ENCODE measurements around the gene NELFE. TPM values are rescaled to one million over a fixed set of nuclear protein-coding genes. Genes with fewer than 3 reads are reported as not detected.

Gene NELFE
- total RNA-seq, 1 experiment from 2014 or later, result 73.8 TPM

DNA sequence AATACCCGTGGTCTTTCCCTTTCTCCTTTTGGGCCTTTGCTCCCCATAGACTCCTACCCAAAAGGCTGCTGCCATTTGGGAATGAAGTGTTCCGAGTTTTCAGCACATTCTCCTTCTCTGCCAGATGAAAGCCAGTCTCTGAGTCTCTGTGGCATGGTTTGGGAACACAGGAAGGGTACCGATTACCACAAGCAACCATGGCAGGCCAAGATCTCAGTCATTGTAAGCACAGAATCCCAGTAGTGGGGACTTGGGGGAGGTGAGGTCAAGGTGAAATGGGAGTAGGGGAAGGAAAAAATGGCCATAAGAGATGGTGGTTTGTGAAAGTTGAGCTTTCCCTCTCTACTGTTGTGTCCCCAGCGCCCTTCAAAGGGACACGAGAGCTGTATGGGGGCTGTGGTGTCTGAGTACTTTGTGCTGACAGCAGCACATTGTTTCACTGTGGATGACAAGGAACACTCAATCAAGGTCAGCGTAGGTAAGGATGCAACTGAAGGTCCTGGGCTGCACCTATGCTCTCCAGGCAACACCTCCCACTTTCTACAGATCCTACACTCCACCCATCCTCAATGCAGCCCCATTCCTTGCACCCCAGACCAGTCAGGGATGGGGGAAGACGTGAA is 8.7 kb downstream of the NELFE start (continued):
- TF ChIP-seq, protein P1, sequence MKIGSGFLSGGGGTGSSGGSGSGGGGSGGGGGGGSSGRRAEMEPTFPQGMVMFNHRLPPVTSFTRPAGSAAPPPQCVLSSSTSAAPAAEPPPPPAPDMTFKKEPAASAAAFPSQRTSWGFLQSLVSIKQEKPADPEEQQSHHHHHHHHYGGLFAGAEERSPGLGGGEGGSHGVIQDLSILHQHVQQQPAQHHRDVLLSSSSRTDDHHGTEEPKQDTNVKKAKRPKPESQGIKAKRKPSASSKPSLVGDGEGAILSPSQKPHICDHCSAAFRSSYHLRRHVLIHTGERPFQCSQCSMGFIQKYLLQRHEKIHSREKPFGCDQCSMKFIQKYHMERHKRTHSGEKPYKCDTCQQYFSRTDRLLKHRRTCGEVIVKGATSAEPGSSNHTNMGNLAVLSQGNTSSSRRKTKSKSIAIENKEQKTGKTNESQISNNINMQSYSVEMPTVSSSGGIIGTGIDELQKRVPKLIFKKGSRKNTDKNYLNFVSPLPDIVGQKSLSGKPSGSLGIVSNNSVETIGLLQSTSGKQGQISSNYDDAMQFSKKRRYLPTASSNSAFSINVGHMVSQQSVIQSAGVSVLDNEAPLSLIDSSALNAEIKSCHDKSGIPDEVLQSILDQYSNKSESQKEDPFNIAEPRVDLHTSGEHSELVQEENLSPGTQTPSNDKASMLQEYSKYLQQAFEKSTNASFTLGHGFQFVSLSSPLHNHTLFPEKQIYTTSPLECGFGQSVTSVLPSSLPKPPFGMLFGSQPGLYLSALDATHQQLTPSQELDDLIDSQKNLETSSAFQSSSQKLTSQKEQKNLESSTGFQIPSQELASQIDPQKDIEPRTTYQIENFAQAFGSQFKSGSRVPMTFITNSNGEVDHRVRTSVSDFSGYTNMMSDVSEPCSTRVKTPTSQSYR (CRISPR knock-in tag; IDR thresholded peaks at IDR 0.05), result no peak
- no peak for TF ChIP-seq TEAD1 (CRISPR knock-in tag; IDR thresholded peaks at IDR 0.05)

DNA sequence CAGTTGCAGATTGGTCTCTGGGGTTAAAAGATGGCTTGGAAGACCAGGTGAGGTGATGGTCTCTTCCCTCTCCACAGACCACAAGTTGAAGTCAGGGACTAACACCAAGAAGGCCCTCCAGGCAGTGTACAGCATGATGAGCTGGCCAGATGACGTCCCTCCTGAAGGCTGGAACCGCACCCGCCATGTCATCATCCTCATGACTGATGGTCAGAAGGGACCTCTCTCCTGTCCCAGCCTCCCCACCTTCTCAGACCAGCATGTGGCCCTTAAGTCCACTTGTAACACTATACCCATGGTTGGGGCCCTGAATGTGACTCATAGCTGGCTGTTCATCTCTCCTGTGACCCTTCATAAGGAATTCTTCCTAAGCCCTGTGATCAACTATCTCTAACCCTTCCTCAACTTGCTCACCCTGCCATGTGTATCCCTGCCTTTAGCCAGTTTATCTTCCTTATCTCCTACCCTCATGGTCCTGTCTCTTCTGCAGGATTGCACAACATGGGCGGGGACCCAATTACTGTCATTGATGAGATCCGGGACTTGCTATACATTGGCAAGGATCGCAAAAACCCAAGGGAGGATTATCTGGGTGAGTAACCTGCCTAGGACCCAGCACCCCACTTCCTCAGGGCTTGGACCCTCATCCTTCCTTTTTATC is 9.9 kb downstream of the NELFE start:
- Mint-ChIP-seq H3K9me3 (no peaks in the 10 kb centered on the region), H3K27ac (no peak overlapping the region), H3K36me3 (peaks cover 21% of the 10 kb centered on the region), H3K27me3 (ENCODE audit: low read depth) (peaks cover 45% of the 10 kb centered on the region), H3K4me3 (no peak overlapping the region), H3K4me1 (peaks cover 4% of the 10 kb centered on the region; the same call in 1 of the 2 replicates)
- ATAC-seq, result no peak
- CTCF ChIA-PET, result no interaction called here
- no peak for DNase-seq (ENCODE audit: low spot score)
- POLR2A ChIA-PET, result interaction anchor here (1.1 kb wide), 1 partner anchor 179 kb away, joined by 4 read pairs; no protein-coding TSS in a partner anchor
- TF ChIP-seq, protein P2, sequence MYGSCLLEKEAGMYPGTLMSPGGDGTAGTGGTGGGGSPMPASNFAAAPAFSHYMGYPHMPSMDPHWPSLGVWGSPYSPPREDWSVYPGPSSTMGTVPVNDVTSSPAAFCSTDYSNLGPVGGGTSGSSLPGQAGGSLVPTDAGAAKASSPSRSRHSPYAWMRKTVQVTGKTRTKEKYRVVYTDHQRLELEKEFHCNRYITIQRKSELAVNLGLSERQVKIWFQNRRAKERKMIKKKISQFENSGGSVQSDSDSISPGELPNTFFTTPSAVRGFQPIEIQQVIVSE (CRISPR knock-in tag; IDR thresholded peaks at IDR 0.05; ENCODE audit: borderline replicate concordance), result no peak
- TF ChIP-seq TP53 (CRISPR knock-in tag; IDR thresholded peaks at IDR 0.05) (no peak), IRF2 (CRISPR knock-in tag; IDR thresholded peaks at IDR 0.05; ENCODE audit: borderline replicate concordance, low read depth) (no peak), NFE2L1 (CRISPR knock-in tag; IDR thresholded peaks at IDR 0.05) (no peak), ZNF138 (CRISPR knock-in tag; conservative IDR thresholded peaks at IDR 0.05) (no peak), JUN (CRISPR knock-in tag; IDR thresholded peaks at IDR 0.05) (no peak), ETV6 (CRISPR knock-in tag; IDR thresholded peaks at IDR 0.05) (no peak), HMGA2 (CRISPR knock-in tag; IDR thresholded peaks at IDR 0.05) (no peak), JAZF1 (CRISPR knock-in tag; IDR thresholded peaks at IDR 0.05) (no peak), CBFB (CRISPR knock-in tag; IDR thresholded peaks at IDR 0.05; ENCODE audit: low read depth) (no peak)
- TF ChIP-seq, protein P3, sequence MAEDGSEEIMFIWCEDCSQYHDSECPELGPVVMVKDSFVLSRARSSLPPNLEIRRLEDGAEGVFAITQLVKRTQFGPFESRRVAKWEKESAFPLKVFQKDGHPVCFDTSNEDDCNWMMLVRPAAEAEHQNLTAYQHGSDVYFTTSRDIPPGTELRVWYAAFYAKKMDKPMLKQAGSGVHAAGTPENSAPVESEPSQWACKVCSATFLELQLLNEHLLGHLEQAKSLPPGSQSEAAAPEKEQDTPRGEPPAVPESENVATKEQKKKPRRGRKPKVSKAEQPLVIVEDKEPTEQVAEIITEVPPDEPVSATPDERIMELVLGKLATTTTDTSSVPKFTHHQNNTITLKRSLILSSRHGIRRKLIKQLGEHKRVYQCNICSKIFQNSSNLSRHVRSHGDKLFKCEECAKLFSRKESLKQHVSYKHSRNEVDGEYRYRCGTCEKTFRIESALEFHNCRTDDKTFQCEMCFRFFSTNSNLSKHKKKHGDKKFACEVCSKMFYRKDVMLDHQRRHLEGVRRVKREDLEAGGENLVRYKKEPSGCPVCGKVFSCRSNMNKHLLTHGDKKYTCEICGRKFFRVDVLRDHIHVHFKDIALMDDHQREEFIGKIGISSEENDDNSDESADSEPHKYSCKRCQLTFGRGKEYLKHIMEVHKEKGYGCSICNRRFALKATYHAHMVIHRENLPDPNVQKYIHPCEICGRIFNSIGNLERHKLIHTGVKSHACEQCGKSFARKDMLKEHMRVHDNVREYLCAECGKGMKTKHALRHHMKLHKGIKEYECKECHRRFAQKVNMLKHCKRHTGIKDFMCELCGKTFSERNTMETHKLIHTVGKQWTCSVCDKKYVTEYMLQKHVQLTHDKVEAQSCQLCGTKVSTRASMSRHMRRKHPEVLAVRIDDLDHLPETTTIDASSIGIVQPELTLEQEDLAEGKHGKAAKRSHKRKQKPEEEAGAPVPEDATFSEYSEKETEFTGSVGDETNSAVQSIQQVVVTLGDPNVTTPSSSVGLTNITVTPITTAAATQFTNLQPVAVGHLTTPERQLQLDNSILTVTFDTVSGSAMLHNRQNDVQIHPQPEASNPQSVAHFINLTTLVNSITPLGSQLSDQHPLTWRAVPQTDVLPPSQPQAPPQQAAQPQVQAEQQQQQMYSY (CRISPR knock-in tag; IDR thresholded peaks at IDR 0.05), result no peak
- TF ChIP-seq, protein P4, sequence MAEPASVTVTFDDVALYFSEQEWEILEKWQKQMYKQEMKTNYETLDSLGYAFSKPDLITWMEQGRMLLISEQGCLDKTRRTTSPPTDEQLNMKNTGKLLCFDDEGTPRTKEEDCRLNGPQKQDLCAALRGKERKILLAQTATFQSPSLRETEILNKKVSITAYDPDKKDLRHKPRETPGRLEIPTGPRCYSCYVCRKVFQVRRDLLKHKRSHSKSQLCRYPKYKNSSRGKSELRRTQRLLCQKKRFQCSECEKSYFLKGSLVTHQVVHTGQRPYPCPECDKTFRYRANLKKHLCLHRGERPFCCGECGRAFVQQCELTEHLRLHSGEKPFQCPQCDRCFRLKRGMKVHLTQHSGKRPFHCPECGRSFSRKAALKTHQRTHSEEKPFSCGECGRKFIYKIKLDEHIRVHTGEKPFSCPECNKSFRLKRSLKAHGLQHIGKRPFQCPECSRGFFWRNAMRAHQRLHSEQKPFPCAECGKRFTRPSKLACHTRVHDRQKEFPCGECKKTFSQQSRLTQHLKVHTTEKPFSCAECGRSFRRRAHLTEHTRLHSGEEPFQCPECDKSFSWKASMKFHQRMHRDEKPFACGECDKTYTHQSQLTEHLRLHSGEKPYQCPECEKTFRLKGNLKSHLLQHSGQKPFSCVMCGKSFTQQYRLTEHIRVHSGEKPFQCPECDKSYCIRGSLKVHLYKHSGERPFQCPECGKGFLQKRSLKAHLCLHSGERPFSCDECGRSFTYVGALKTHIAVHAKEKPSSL (CRISPR knock-in tag; conservative IDR thresholded peaks at IDR 0.05), result no peak
- TF ChIP-seq, protein P5, sequence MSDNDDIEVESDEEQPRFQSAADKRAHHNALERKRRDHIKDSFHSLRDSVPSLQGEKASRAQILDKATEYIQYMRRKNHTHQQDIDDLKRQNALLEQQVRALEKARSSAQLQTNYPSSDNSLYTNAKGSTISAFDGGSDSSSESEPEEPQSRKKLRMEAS (CRISPR knock-in tag; IDR thresholded peaks at IDR 0.05), result no peak
- TF ChIP-seq, protein P6, sequence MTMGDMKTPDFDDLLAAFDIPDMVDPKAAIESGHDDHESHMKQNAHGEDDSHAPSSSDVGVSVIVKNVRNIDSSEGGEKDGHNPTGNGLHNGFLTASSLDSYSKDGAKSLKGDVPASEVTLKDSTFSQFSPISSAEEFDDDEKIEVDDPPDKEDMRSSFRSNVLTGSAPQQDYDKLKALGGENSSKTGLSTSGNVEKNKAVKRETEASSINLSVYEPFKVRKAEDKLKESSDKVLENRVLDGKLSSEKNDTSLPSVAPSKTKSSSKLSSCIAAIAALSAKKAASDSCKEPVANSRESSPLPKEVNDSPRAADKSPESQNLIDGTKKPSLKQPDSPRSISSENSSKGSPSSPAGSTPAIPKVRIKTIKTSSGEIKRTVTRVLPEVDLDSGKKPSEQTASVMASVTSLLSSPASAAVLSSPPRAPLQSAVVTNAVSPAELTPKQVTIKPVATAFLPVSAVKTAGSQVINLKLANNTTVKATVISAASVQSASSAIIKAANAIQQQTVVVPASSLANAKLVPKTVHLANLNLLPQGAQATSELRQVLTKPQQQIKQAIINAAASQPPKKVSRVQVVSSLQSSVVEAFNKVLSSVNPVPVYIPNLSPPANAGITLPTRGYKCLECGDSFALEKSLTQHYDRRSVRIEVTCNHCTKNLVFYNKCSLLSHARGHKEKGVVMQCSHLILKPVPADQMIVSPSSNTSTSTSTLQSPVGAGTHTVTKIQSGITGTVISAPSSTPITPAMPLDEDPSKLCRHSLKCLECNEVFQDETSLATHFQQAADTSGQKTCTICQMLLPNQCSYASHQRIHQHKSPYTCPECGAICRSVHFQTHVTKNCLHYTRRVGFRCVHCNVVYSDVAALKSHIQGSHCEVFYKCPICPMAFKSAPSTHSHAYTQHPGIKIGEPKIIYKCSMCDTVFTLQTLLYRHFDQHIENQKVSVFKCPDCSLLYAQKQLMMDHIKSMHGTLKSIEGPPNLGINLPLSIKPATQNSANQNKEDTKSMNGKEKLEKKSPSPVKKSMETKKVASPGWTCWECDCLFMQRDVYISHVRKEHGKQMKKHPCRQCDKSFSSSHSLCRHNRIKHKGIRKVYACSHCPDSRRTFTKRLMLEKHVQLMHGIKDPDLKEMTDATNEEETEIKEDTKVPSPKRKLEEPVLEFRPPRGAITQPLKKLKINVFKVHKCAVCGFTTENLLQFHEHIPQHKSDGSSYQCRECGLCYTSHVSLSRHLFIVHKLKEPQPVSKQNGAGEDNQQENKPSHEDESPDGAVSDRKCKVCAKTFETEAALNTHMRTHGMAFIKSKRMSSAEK (CRISPR knock-in tag; IDR thresholded peaks at IDR 0.05; ENCODE audit: borderline replicate concordance), result no peak
- TF ChIP-seq, protein P7, sequence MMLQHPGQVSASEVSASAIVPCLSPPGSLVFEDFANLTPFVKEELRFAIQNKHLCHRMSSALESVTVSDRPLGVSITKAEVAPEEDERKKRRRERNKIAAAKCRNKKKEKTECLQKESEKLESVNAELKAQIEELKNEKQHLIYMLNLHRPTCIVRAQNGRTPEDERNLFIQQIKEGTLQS (CRISPR knock-in tag; conservative IDR thresholded peaks at IDR 0.05), result no peak
- TF ChIP-seq, protein P8, sequence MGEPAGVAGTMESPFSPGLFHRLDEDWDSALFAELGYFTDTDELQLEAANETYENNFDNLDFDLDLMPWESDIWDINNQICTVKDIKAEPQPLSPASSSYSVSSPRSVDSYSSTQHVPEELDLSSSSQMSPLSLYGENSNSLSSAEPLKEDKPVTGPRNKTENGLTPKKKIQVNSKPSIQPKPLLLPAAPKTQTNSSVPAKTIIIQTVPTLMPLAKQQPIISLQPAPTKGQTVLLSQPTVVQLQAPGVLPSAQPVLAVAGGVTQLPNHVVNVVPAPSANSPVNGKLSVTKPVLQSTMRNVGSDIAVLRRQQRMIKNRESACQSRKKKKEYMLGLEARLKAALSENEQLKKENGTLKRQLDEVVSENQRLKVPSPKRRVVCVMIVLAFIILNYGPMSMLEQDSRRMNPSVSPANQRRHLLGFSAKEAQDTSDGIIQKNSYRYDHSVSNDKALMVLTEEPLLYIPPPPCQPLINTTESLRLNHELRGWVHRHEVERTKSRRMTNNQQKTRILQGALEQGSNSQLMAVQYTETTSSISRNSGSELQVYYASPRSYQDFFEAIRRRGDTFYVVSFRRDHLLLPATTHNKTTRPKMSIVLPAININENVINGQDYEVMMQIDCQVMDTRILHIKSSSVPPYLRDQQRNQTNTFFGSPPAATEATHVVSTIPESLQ (CRISPR knock-in tag; IDR thresholded peaks at IDR 0.05), result no peak
